ENCODE measurements around the gene TMED7.
"Not testable (repeated sequence)": the region's sequence is repeated elsewhere in the genome, so short reads cannot be mapped to it uniquely, and the experiment has no call there.

The TMED7 gene

GRCh38 chr5:115625579-115626444 lies at the start of gene TMED7:
TSS of gene TMED7 (minus strand) at chr5:115626036. CDS start at chr5:115625792, 244 bp downstream.
- Mint-ChIP-seq H3K27me3 (no peaks in the 10 kb centered on the region), H3K27ac (no peak within 1 kb of the TSS), H3K4me3 (no peak within 1 kb of the TSS), H3K9me3 (no peaks in the 10 kb centered on the region), H3K36me3 (ENCODE audit: low read depth) (peaks cover 22% of the 10 kb centered on the region), H3K4me1 (ENCODE audit: low read depth) (peaks cover 19% of the 10 kb centered on the region)
- intact Hi-C loops (cut with micrococcal nuclease): loop anchor here (1.0 to 5.0 kb wide), 5 partner anchors 15 to 215 kb away; partner anchors contain the start of genes AP3S1, ATG12, FEM1C and TICAM2

- H3K4me3 Mint-ChIP-seq; H3K36me3 Mint-ChIP-seq (ENCODE audit: low read depth): not testable (repeated sequence)
- H3K9me3 Mint-ChIP-seq: peaks cover 17% of the 10 kb centered on the region
Observed at GRCh38 chr5:115674782-115675181, 48.9 kb upstream of the TMED7 start.

GRCh38 chr5:115673596-115673995 lies 47.8 kb upstream of the TMED7 start:
- no peak overlapping the region for H3K4me3 Mint-ChIP-seq
- intact Hi-C loops (cut with micrococcal nuclease): no loop called here
- H3K36me3 Mint-ChIP-seq (ENCODE audit: low read depth): no peaks in the 10 kb centered on the region
- H3K9me3 Mint-ChIP-seq: peaks cover 17% of the 10 kb centered on the region
- no peaks in the 10 kb centered on the region for H3K4me1 Mint-ChIP-seq (ENCODE audit: low read depth)
- no peaks in the 10 kb centered on the region for H3K27me3 Mint-ChIP-seq
- H3K27ac Mint-ChIP-seq: no peak overlapping the region

More at GRCh38 chr5:115674782-115675181, 48.9 kb upstream of the TMED7 start:
- H3K27me3 Mint-ChIP-seq; intact Hi-C loops (cut with micrococcal nuclease); H3K27ac Mint-ChIP-seq; H3K4me1 Mint-ChIP-seq (ENCODE audit: low read depth): not testable (repeated sequence)

GRCh38 chr5:115671939-115672338 lies 46.1 kb upstream of the TMED7 start:
- Mint-ChIP-seq H3K27me3 (no peaks in the 10 kb centered on the region), H3K27ac (no peak overlapping the region), H3K4me3 (no peak overlapping the region), H3K36me3 (ENCODE audit: low read depth) (no peaks in the 10 kb centered on the region), H3K9me3 (peaks cover 27% of the 10 kb centered on the region), H3K4me1 (ENCODE audit: low read depth) (no peaks in the 10 kb centered on the region)
- intact Hi-C loops (cut with micrococcal nuclease): no loop called here

- Mint-ChIP-seq H3K27me3 (no peaks in the 10 kb centered on the region), H3K36me3 (ENCODE audit: low read depth) (no peaks in the 10 kb centered on the region), H3K27ac (no peak overlapping the region), H3K9me3 (peaks cover 26% of the 10 kb centered on the region), H3K4me3 (no peak overlapping the region), H3K4me1 (ENCODE audit: low read depth) (no peaks in the 10 kb centered on the region)
- intact Hi-C loops (cut with micrococcal nuclease): no loop called here
Observed at GRCh38 chr5:115666023-115666422, 40.2 kb upstream of the TMED7 start.

GRCh38 chr5:115661563-115661962 lies 35.7 kb upstream of the TMED7 start:
- H3K4me3 Mint-ChIP-seq: no peak overlapping the region
- H3K27me3 Mint-ChIP-seq: peaks cover 1% of the 10 kb centered on the region
- H3K27ac Mint-ChIP-seq: no peak overlapping the region
- intact Hi-C loops (cut with micrococcal nuclease): no loop called here
- H3K4me1 Mint-ChIP-seq (ENCODE audit: low read depth): no peaks in the 10 kb centered on the region
- H3K36me3 Mint-ChIP-seq (ENCODE audit: low read depth): no peaks in the 10 kb centered on the region
- H3K9me3 Mint-ChIP-seq: peaks cover 12% of the 10 kb centered on the region

- H3K4me3 Mint-ChIP-seq: no peak overlapping the region
- H3K4me1 Mint-ChIP-seq (ENCODE audit: low read depth): no peaks in the 10 kb centered on the region
Observed at GRCh38 chr5:115661101-115661500, 35.3 kb upstream of the TMED7 start.

GRCh38 chr5:115657881-115658233 lies 32.0 kb upstream of the TMED7 start:
- intact Hi-C loops (cut with micrococcal nuclease): no loop called here
- Mint-ChIP-seq H3K36me3 (ENCODE audit: low read depth) (no peaks in the 10 kb centered on the region), H3K27me3 (peaks cover 1% of the 10 kb centered on the region), H3K27ac (no peak overlapping the region), H3K9me3 (no peaks in the 10 kb centered on the region), H3K4me1 (ENCODE audit: low read depth) (no peaks in the 10 kb centered on the region), H3K4me3 (no peak overlapping the region)

More at GRCh38 chr5:115661101-115661500, 35.3 kb upstream of the TMED7 start:
- H3K36me3 Mint-ChIP-seq (ENCODE audit: low read depth): no peaks in the 10 kb centered on the region
- intact Hi-C loops (cut with micrococcal nuclease): no loop called here
- H3K27me3 Mint-ChIP-seq: peaks cover 1% of the 10 kb centered on the region
- no peak overlapping the region for H3K27ac Mint-ChIP-seq
- H3K9me3 Mint-ChIP-seq: peaks cover 8% of the 10 kb centered on the region

- H3K4me3 Mint-ChIP-seq: no peak overlapping the region
- no peaks in the 10 kb centered on the region for H3K4me1 Mint-ChIP-seq (ENCODE audit: low read depth)
- no peaks in the 10 kb centered on the region for H3K9me3 Mint-ChIP-seq
- H3K27ac Mint-ChIP-seq: no peak overlapping the region
- no peaks in the 10 kb centered on the region for H3K36me3 Mint-ChIP-seq (ENCODE audit: low read depth)
- intact Hi-C loops (cut with micrococcal nuclease): no loop called here
- H3K27me3 Mint-ChIP-seq: peaks cover 1% of the 10 kb centered on the region
Observed at GRCh38 chr5:115657125-115657880, 31.5 kb upstream of the TMED7 start.

GRCh38 chr5:115656404-115656803 lies 30.6 kb upstream of the TMED7 start:
- Mint-ChIP-seq H3K9me3 (no peaks in the 10 kb centered on the region), H3K27me3 (peaks cover 1% of the 10 kb centered on the region)
- intact Hi-C loops (cut with micrococcal nuclease): no loop called here

GRCh38 chr5:115655994-115656393 lies 30.2 kb upstream of the TMED7 start:
- Mint-ChIP-seq H3K27ac (no peak overlapping the region), H3K4me1 (ENCODE audit: low read depth) (no peaks in the 10 kb centered on the region), H3K36me3 (ENCODE audit: low read depth) (no peaks in the 10 kb centered on the region), H3K9me3 (no peaks in the 10 kb centered on the region), H3K4me3 (no peak overlapping the region), H3K27me3 (peaks cover 1% of the 10 kb centered on the region)
- intact Hi-C loops (cut with micrococcal nuclease): no loop called here

More at GRCh38 chr5:115656404-115656803, 30.6 kb upstream of the TMED7 start:
- H3K27ac Mint-ChIP-seq: no peak overlapping the region
- H3K4me1 Mint-ChIP-seq (ENCODE audit: low read depth): no peaks in the 10 kb centered on the region
- H3K4me3 Mint-ChIP-seq: no peak overlapping the region
- no peaks in the 10 kb centered on the region for H3K36me3 Mint-ChIP-seq (ENCODE audit: low read depth)

GRCh38 chr5:115649541-115649940 lies 23.7 kb upstream of the TMED7 start:
- H3K4me1 Mint-ChIP-seq (ENCODE audit: low read depth): no peaks in the 10 kb centered on the region
- peaks cover 6% of the 10 kb centered on the region for H3K27me3 Mint-ChIP-seq
- intact Hi-C loops (cut with micrococcal nuclease): loop anchor here (5.0 kb wide), 1 partner anchor 168 kb away; the partner anchor contains the start of gene CDO1
- H3K4me3 Mint-ChIP-seq: no peak overlapping the region
- no peaks in the 10 kb centered on the region for H3K9me3 Mint-ChIP-seq
- H3K27ac Mint-ChIP-seq: no peak overlapping the region
- H3K36me3 Mint-ChIP-seq (ENCODE audit: low read depth): no peaks in the 10 kb centered on the region

- H3K9me3 Mint-ChIP-seq: no peaks in the 10 kb centered on the region
- H3K27me3 Mint-ChIP-seq: peaks cover 12% of the 10 kb centered on the region
Observed at GRCh38 chr5:115648056-115648455, 22.2 kb upstream of the TMED7 start.

GRCh38 chr5:115645386-115645785 lies 19.6 kb upstream of the TMED7 start:
- H3K4me1 Mint-ChIP-seq (ENCODE audit: low read depth); H3K9me3 Mint-ChIP-seq; H3K27ac Mint-ChIP-seq; H3K4me3 Mint-ChIP-seq; H3K36me3 Mint-ChIP-seq (ENCODE audit: low read depth): not testable (repeated sequence)
- H3K27me3 Mint-ChIP-seq: peaks cover 16% of the 10 kb centered on the region
- intact Hi-C loops (cut with micrococcal nuclease): loop anchor here (5.0 kb wide), 1 partner anchor 172 kb away; the partner anchor contains the start of gene CDO1

More at GRCh38 chr5:115648056-115648455, 22.2 kb upstream of the TMED7 start:
- no peak overlapping the region for H3K4me3 Mint-ChIP-seq
- intact Hi-C loops (cut with micrococcal nuclease): loop anchor here (5.0 kb wide), 1 partner anchor 169 kb away; the partner anchor contains the start of gene CDO1
- H3K36me3 Mint-ChIP-seq (ENCODE audit: low read depth): no peaks in the 10 kb centered on the region
- peaks cover 5% of the 10 kb centered on the region for H3K4me1 Mint-ChIP-seq (ENCODE audit: low read depth)
- no peak overlapping the region for H3K27ac Mint-ChIP-seq

All from dendritic cell treated with granulocyte-macrophage colony-stimulating factor and Interleukin-4, amounts not matched to agents 40 ng/mL and 50 ng/mL, for 4 days (primary cell).